Epithelial cell of esophagus (primary cell): ENCODE measurements around the gene DMBX1.

ENCODE experiments used
- DNase-seq: peaks from one replicate; pipeline ENCODE4 v3.0.0; 2010; ENCODE audit warnings: low read depth
- H3K4me3 ChIP-seq: 2 replicates; pipeline ENCODE4 v1.5.1; 2011; ENCODE audit warnings: mild to moderate bottlenecking, low read length, control low read depth
- CTCF ChIP-seq: IDR thresholded peaks from 2 replicates; pipeline ENCODE4 v1.5.1; 2011; ENCODE audit warnings: low read depth, mild to moderate bottlenecking, low read length, control low read depth, inconsistent platforms; ENCODE audit not compliant: insufficient read depth; ENCODE audit errors: missing control alignments

DMBX1 gene

GRCh38 chr1:46477153-46477929 lies 12.3 kb upstream of the DMBX1 start:
- DNase-seq = peak; percentile 76
- peak; percentile 94 for TF ChIP-seq CTCF
- H3K4me3 ChIP-seq = no peak overlapping the region

GRCh38 chr1:46478721-46479485 lies 10.7 kb upstream of the DMBX1 start:
- no peak overlapping the region for H3K4me3 ChIP-seq
- no peak for TF ChIP-seq CTCF
- DNase-seq = no peak

- DNase-seq = no peak
- TF ChIP-seq CTCF = no peak
- no peak overlapping the region for H3K4me3 ChIP-seq
These were observed 9.8 kb upstream of the DMBX1 start for GRCh38 chr1:46479744-46480350.

- H3K4me3 ChIP-seq = no peak overlapping the region
- no peak for TF ChIP-seq CTCF
- DNase-seq = no peak
These were observed 8.5 kb upstream of the DMBX1 start for GRCh38 chr1:46480959-46481646.

GRCh38 chr1:46481961-46482360 lies 7.7 kb upstream of the DMBX1 start:
- no peak for TF ChIP-seq CTCF
- DNase-seq = no peak
- H3K4me3 ChIP-seq = no peak overlapping the region

- no peak overlapping the region for H3K4me3 ChIP-seq
- DNase-seq = no peak
- no peak for TF ChIP-seq CTCF
These were observed 6.0 kb upstream of the DMBX1 start for GRCh38 chr1:46483589-46483988.
